Effector memory CD8-positive, alpha-beta T cell (primary cell): Measurements from ENCODE around the gene NLRP5.
"Not testable (repeated sequence)": the region's sequence is repeated elsewhere in the genome, so short reads cannot be mapped to it uniquely, and the experiment has no call there.

ENCODE experiments used
- ATAC-seq: fragments of 150-1000 bp; cut with Tn5 transposase; replicated peaks from 2 replicates; pipeline ENCODE4 v1.10.0; 2021; ENCODE audit warnings: mild to moderate bottlenecking, moderate library complexity
- DNase-seq, 3 experiments: peaks; one replicate each; pipeline ENCODE4 v3.0.0; 2021
- H3K27ac Mint-ChIP-seq, 2 donors: one replicate each; pipeline ENCODE4 v1.8.0; 2022; ENCODE audit warnings: mild to moderate bottlenecking in 2 of 2, mixed read lengths in 2 of 2, moderate library complexity in 2 of 2
- H3K27me3 Mint-ChIP-seq, 2 donors: one replicate each; pipeline ENCODE4 v1.8.0; 2022; ENCODE audit warnings: mixed read lengths in 2 of 2
- H3K36me3 Mint-ChIP-seq: one replicate; pipeline ENCODE4 v1.8.0; 2022; ENCODE audit warnings: mild to moderate bottlenecking, moderate library complexity, mixed read lengths; ENCODE audit not compliant: insufficient read depth
- H3K4me1 Mint-ChIP-seq, 2 donors: one replicate each; pipeline ENCODE4 v1.8.0; 2022; ENCODE audit warnings: low read depth in 2 of 2, mixed read lengths in 2 of 2
- H3K4me3 Mint-ChIP-seq, 2 donors: one replicate each; pipeline ENCODE4 v1.8.0; 2022; ENCODE audit warnings: mild to moderate bottlenecking in 2 of 2, mixed read lengths in 2 of 2, moderate library complexity in 2 of 2
- H3K9me3 Mint-ChIP-seq, 2 donors: one replicate each; pipeline ENCODE4 v1.8.0; 2022; ENCODE audit warnings: mixed read lengths in 2 of 2
- total RNA-seq, 9 experiments: gene quantifications; one replicate each; lab custom pipeline; 2026; lab: John Stamatoyannopoulos, UW

The NLRP5 gene
- 0 reads per million in 9 experiments for total RNA-seq

DNA sequence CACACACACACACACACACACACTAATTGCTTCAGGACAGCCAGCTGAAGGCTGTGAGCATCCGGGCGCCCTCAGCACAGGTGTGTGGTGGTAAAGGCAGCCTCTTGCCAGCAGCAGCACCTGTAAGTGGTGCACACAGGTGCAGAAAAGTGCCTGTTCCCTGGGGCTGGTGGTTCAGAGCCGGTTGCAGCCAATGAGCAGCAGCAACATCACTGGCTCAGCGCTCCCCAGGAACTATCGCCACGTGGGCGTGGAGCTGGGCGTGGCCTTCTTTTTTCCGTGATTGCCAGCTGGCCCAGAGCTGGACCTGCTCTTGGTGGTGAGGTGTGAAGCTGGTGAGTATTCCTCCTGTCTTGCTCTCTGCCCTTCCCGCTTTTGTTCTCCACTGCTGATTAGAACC lies at the start of gene NLRP5:
Gene NLRP5 (plus strand): TSS at position 289 of the 400 bp plus-strand sequence.
- Mint-ChIP-seq H3K36me3 (no peaks in the 10 kb centered on the region), H3K4me1 (no peaks in the 10 kb centered on the region), H3K27ac (no peak within 1 kb of the TSS), H3K9me3 (peaks cover 0 to 5% of the 10 kb centered on the region in 2 donors), H3K27me3 (no peaks in the 10 kb centered on the region), H3K4me3 (no peak within 1 kb of the TSS)
- ATAC-seq (no peak), DNase-seq (no peak)

DNA sequence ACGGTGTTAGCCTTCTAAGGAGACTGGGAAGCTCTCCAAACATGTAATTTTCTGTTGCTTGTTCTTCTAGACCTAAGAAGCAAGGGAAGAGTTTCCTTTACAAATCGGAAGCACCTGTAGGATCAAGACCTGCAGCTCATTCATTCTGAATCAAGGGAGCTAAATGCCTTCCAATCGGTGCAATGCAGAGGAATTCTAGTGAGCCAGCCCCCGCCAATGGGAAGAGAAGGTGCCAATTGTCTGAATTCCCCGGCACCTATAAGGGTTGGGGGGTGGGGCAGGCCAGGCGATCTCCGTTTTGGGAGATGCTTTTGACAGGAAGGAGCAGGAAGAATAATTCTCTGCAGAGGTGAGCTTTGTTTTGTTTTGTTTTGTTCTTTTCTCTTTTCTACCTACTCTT lies 47.4 kb upstream of the NLRP5 start:
- no peak for DNase-seq
- Mint-ChIP-seq H3K4me3 (no peak overlapping the region), H3K27ac (no peak overlapping the region), H3K9me3 (peaks cover 0 to 6% of the 10 kb centered on the region in 2 donors), H3K27me3 (peaks cover 0 to 4% of the 10 kb centered on the region in 2 donors), H3K4me1 (no peaks in the 10 kb centered on the region), H3K36me3 (peaks cover 2% of the 10 kb centered on the region)
- ATAC-seq, result no peak

DNA sequence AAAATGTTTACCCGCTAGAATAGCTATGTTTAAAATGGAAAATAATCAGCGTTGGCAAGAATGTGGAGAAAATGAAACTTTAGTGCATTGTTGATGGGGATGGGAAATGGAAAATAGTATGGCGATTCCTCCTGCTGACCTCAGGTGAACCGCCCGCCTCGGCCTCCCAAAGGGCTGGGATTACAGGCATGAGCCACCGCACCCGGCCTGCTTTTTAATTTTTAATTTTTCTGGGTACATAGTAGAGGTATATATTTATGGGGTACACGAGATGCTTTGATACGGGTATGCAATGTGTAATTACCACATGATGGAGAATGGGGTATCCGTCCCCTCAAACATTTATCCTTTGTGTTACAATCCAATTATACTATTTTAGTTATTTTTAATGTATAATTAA lies 46.3 kb upstream of the NLRP5 start:
- no peak for ATAC-seq
- peaks cover 2% of the 10 kb centered on the region for H3K36me3 Mint-ChIP-seq
- H3K9me3 Mint-ChIP-seq, result peaks cover 0 to 3% of the 10 kb centered on the region in 2 donors
- H3K4me1 Mint-ChIP-seq, result no peaks in the 10 kb centered on the region
- peaks cover 0 to 4% of the 10 kb centered on the region in 2 donors for H3K27me3 Mint-ChIP-seq
- H3K4me3 Mint-ChIP-seq, result no peak overlapping the region
- no peak overlapping the region for H3K27ac Mint-ChIP-seq
- DNase-seq, result no peak

DNA sequence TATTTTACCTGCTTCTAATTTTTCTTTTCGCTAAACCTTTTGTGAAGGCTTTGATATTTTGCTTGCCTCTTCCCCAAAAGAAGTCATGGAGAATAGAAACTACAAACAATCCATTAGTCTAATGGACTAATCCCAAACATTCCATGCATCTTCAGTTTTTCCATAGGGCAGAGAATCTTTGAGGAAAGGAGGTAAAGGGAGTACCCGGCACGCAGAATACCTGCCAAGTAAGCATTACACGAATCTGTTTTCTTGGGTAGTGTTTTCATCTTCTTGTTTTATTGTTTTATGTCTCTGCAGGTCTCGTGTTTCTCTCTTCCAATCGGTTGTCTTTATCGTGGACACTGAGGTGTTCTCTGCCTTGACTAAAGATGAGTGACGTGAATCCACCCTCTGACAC lies 39.0 kb upstream of the NLRP5 start, which contains the start of gene NLRP8:
Gene NLRP8 (plus strand): TSS at position 301 of the 400 bp plus-strand sequence.
- H3K4me1 Mint-ChIP-seq, result no peaks in the 10 kb centered on the region
- ATAC-seq (no peak), DNase-seq (no peak)
- H3K9me3 Mint-ChIP-seq, result peaks cover 5 to 11% of the 10 kb centered on the region in 2 donors
- H3K27ac Mint-ChIP-seq, result no peak within 1 kb of the TSS
- peaks cover 4 to 10% of the 10 kb centered on the region in 2 donors for H3K27me3 Mint-ChIP-seq
- peaks cover 2% of the 10 kb centered on the region for H3K36me3 Mint-ChIP-seq
- no peak within 1 kb of the TSS for H3K4me3 Mint-ChIP-seq

DNA sequence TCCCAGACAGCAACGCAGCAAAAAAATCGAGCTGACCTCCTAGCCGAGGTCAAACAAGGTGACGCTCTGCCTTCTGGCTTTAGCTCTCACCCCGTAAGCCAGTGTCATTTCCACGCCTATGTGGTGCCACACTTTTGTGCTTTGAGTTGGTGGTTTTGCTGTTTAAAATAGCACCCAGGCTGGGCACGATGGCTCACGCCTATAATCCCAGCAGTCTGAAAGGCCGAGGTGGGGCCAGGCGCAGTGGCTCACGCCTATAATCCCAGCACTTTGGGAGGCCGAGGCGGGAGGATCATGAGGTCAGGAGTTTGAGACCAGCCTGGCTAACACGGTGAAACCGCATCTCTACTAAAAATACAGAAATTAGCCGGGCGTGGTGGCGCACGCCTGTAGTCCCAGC lies 36.0 kb upstream of the NLRP5 start:
- ATAC-seq, H3K27ac Mint-ChIP-seq, DNase-seq, H3K4me3 Mint-ChIP-seq, H3K4me1 Mint-ChIP-seq, H3K36me3 Mint-ChIP-seq, H3K27me3 Mint-ChIP-seq: not testable (repeated sequence)
- H3K9me3 Mint-ChIP-seq, result peaks cover 5 to 11% of the 10 kb centered on the region in 2 donors

DNA sequence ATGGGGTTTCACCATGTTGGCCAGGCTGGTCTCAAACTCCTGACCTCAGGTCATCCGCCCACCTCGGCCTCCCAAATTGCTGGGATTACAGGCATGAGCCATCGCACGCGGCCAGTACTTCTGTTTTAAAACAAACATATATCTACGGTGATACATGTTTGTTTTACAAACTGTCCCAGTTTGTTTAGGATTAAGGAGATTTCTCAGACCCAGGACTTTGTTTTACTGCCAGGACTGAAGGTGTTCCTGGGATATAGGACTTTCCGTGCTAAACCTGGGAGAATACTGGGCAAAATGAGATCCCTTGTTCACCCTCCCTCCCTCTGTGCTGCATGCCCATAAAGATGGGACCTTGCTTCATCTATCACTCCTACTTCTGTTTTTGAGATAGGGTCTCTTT lies 30.1 kb upstream of the NLRP5 start:
- Mint-ChIP-seq H3K27me3 (no peaks in the 10 kb centered on the region), H3K36me3 (no peaks in the 10 kb centered on the region), H3K27ac (no peak overlapping the region), H3K4me3 (no peak overlapping the region), H3K4me1 (no peaks in the 10 kb centered on the region), H3K9me3 (no peaks in the 10 kb centered on the region)
- DNase-seq, result no peak
- ATAC-seq, result no peak

DNA sequence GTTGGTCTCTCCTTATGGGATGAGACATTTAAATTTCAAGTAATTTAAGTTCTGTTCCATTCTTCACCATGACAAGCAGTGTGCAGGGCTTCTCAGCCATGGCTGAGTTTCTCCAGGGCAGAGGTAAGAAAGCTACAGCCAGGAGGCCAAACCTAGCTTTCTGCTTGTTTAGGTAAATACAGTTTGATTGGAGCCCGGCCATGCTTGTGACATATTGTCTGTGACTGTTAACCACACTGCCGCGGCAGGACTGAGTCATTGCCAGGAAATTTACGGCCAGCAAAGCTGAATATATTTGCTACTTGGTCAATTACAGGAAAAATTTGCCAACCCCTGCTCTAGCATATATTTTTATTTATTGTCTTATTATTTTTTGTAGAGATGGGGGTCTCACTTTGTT lies 28.2 kb upstream of the NLRP5 start:
- Mint-ChIP-seq H3K27ac (no peak overlapping the region), H3K4me3 (no peak overlapping the region), H3K36me3 (no peaks in the 10 kb centered on the region), H3K4me1 (no peaks in the 10 kb centered on the region), H3K27me3 (no peaks in the 10 kb centered on the region), H3K9me3 (no peaks in the 10 kb centered on the region)
- no peak for DNase-seq
- no peak for ATAC-seq

DNA sequence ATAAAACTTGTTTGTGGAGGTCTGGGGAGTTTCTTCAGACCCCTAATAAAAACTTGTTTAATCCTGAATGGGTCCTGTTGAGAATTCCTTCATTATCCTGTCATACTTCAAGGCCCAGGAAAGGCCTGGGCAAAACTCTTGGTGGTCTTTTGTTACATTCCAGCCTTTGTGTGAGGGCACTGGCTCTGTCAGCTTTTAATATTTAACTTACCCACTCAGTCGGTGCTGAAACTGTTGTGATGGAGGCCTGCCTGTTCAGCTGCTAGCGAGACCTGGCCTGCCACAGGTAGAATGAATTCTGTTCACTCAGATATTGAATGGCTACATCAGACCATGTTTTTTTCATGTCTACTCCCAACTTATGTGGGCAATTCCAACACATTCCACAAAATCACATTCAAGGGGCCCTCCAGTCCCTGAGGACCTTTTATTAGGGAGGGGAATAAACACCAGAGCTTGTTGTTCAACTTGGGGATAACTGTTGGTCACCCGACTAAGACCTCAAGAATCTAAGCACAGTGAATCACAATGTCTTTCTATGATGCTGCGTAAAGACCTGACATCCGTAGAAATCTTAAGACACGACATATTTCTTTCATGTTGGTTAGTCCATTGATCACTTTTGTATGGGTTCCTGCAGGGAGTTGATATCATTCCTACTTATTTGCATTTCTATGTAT lies 26.4 kb upstream of the NLRP5 start:
- Mint-ChIP-seq H3K4me3 (no peak overlapping the region), H3K27me3 (no peaks in the 10 kb centered on the region), H3K9me3 (no peaks in the 10 kb centered on the region), H3K4me1 (no peaks in the 10 kb centered on the region), H3K27ac (no peak overlapping the region), H3K36me3 (no peaks in the 10 kb centered on the region)
- no peak for ATAC-seq
- DNase-seq, result no peak

DNA sequence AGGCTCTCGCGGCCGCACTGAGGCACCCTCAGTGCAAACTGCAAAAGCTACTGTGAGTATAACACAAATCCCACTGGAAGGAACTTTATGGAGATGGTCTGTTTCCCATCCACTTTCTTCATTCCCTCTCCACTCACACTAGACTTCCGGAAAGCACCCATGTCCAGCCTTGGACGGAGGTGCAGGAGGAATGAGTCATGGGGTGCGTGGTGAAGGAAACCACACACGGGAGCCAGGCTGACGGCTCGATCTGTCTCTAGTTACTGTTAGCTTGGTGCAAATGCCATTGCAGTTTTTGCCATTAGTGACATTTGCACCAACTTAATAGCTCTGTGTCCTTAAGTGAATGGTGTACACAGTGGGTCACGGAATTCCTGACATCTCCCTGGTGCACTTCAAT lies 24.4 kb upstream of the NLRP5 start:
- DNase-seq (no peak), ATAC-seq (no peak)
- Mint-ChIP-seq H3K27ac (no peak overlapping the region), H3K4me1 (no peaks in the 10 kb centered on the region), H3K9me3 (peaks cover 3 to 7% of the 10 kb centered on the region in 2 donors), H3K4me3 (no peak overlapping the region), H3K36me3 (no peaks in the 10 kb centered on the region), H3K27me3 (no peaks in the 10 kb centered on the region)

DNA sequence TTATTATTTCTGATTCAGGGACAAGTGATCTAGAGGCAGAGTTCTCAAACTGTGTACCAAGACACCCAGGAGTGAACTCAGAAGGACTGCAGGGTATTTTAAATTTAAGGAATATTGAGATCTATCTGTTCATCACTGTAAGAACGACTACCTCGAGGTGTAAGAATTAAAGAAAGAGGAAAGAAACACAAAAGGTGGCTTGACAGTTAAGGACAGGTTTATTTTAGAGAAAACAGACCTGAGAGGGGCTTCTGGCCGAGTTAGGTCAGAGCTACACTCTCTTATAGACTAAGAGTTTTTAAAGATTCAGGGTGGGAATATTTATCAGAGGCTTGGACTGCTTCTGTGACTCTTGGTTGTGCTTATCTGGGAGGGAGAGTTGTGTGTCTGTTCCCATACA lies 12.6 kb upstream of the NLRP5 start:
- no peak overlapping the region for H3K27ac Mint-ChIP-seq
- peaks cover 10 to 11% of the 10 kb centered on the region in 2 donors for H3K27me3 Mint-ChIP-seq
- DNase-seq (no peak), ATAC-seq (no peak)
- H3K4me3 Mint-ChIP-seq, result no peak overlapping the region
- no peaks in the 10 kb centered on the region for H3K36me3 Mint-ChIP-seq
- H3K9me3 Mint-ChIP-seq, result peaks cover 11 to 12% of the 10 kb centered on the region in 2 donors
- no peaks in the 10 kb centered on the region for H3K4me1 Mint-ChIP-seq

DNA sequence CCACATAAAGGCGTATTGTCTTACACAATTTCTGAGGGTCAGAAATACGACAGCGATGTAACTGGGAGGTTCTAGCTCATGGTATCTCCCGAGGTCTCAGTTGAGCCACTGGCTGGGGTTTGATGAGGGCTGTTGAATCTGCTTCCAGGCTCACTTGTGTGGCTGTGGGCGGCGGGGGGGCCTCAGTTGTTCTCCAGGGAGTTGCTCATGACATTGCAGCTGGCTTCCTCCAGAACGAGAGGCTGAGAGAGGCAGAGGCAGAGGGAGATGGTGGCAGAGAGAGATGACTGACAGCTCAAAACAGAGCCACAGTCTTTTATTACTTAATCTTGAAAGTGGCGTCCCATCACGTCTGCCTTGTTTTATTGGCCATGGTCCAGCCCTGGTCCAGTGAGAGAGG lies 6.2 kb upstream of the NLRP5 start:
- no peak overlapping the region for H3K4me3 Mint-ChIP-seq
- no peaks in the 10 kb centered on the region for H3K4me1 Mint-ChIP-seq
- H3K36me3 Mint-ChIP-seq, result no peaks in the 10 kb centered on the region
- peaks cover 7 to 9% of the 10 kb centered on the region in 2 donors for H3K9me3 Mint-ChIP-seq
- no peak for ATAC-seq
- peaks cover 8 to 12% of the 10 kb centered on the region in 2 donors for H3K27me3 Mint-ChIP-seq
- DNase-seq, result no peak
- H3K27ac Mint-ChIP-seq, result no peak overlapping the region

DNA sequence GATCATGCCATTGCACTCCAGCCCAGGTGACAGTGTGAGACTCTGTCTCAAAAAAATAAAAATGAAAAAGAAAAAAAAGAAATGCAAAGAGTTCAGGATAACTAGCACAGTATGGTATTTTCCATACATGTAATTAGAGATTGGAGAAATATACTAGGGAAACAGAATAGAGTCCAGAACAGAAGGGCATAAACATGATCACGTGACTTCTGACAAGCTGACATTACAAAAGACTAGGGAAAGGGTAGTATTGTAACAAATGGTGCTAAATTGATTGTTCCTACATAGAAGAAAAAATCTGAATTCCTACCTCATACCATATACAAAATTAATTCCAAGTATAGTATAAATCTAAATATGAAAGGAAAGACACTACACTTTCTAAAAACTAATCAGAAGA lies 1.3 kb upstream of the NLRP5 start:
- H3K36me3 Mint-ChIP-seq, result no peaks in the 10 kb centered on the region
- DNase-seq (no peak), ATAC-seq (no peak)
- peaks cover 0 to 5% of the 10 kb centered on the region in 2 donors for H3K9me3 Mint-ChIP-seq
- H3K27me3 Mint-ChIP-seq, result peaks cover 8% of the 10 kb centered on the region in 2 donors
- no peaks in the 10 kb centered on the region for H3K4me1 Mint-ChIP-seq
- H3K27ac Mint-ChIP-seq, result no peak overlapping the region
- H3K4me3 Mint-ChIP-seq, result no peak overlapping the region

DNA sequence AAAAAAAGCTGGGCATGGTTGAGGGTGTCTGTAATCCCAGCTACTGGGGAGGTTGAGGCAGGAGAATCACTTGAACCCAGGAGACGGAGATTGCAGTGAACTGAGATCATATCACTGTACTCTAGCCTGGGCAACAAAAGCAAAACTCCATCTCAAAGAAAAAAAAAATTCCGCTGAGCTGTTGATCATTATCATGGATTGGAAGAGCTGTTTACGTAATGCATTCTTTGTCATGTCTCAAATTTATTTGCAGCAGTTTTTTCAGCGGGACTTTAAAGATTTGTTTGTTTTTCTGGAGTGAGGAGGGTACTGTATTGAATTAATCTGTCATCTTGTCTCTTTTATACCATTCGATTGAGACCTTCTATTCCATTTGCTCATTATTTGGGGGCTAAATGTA lies 4.3 kb downstream of the NLRP5 start:
- DNase-seq, result no peak
- Mint-ChIP-seq H3K36me3 (no peaks in the 10 kb centered on the region), H3K4me3 (no peak overlapping the region), H3K9me3 (peaks cover 0 to 13% of the 10 kb centered on the region in 2 donors), H3K27ac (no peak overlapping the region), H3K27me3 (no peaks in the 10 kb centered on the region), H3K4me1 (no peaks in the 10 kb centered on the region)
- no peak for ATAC-seq

DNA sequence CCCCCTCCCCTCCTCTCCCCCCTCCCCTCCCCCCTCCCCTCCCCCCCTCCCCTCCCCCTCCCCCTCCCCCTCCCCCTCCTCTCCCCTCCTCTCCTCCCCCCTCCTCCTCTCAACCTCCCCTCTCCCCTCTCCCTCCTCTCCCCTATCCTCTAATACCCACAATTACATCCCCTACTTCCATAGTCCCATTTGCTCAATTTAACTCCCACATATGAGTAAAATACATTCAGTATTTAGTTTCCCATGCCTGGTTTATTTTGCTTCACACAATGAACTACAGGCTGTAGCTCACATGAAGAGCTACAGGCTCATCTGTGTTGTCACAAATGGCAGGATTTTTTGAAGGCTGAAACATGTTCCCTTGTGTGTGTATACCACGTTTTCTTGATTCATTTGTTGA lies 6.9 kb downstream of the NLRP5 start:
- Mint-ChIP-seq H3K27ac (no peak overlapping the region), H3K4me1 (no peaks in the 10 kb centered on the region), H3K4me3 (no peak overlapping the region), H3K9me3 (peaks cover 8 to 9% of the 10 kb centered on the region in 2 donors), H3K27me3 (peaks cover 0 to 9% of the 10 kb centered on the region in 2 donors), H3K36me3 (no peaks in the 10 kb centered on the region)
- DNase-seq (no peak), ATAC-seq (no peak)
